ENCODE results near the gene PDCD4. TPM values are rescaled to one million over a fixed set of nuclear protein-coding genes. Genes with fewer than 3 reads are reported as not detected.

Gene PDCD4
- total RNA-seq, 1 experiment from 2014 or later = 19.4 TPM

- H3F3A ChIP-seq (ENCODE audit: low read length, unreplicated experiment) = no peaks in the 10 kb centered on the region
- H3K4me1 ChIP-seq (ENCODE audit: insufficient read depth, low read length) = peaks cover 9% of the 10 kb centered on the region
- ChIA-PET POLR2A (ENCODE audit: unreplicated experiment) (no interaction called here), CTCF (no interaction called here)
- no peak overlapping the region for H3K4me2 ChIP-seq (ENCODE audit: low read length)
- ATAC-seq = no peak
- H3K36me3 ChIP-seq (ENCODE audit: low read depth, low read length) = no peaks in the 10 kb centered on the region
- H3K9me2 ChIP-seq (replicated peaks; ENCODE audit: low read length) = no peaks in the 10 kb centered on the region
- no peak for DNase-seq
- H3K27me3 ChIP-seq (ENCODE audit: low read length) = no peaks in the 10 kb centered on the region
- H3K9me3 ChIP-seq (ENCODE audit: low read length) = no peaks in the 10 kb centered on the region
- no TSS peak for BruUV-seq (replicated peaks)
- no peak overlapping the region for H2AFZ ChIP-seq (ENCODE audit: low read length)
- no peak overlapping the region for H3K27ac ChIP-seq (ENCODE audit: low read length)
- H4K20me1 ChIP-seq (ENCODE audit: low read length) = no peaks in the 10 kb centered on the region
- intact Hi-C loops (cut with micrococcal nuclease) = no loop called here
- no peak overlapping the region for H3K4me3 ChIP-seq (ENCODE audit: low read length)
- no peaks in the 10 kb centered on the region for H3K79me2 ChIP-seq (ENCODE audit: low read length)
- TF ChIP-seq CTCF (conservative IDR thresholded peaks at IDR 0.05; ENCODE audit: low read depth, low read length) (no peak), EZH2phosphoT487 (IDR thresholded peaks at IDR 0.05; ENCODE audit: borderline replicate concordance, low read length) (no peak), EZH2 (IDR thresholded peaks at IDR 0.05; ENCODE audit: low read length, unreplicated experiment) (no peak)
- H3K9ac ChIP-seq (ENCODE audit: low read length) = no peak overlapping the region
Measured at GRCh38 chr10:110825508-110825907, 46.2 kb upstream of the PDCD4 start.

GRCh38 chr10:110827410-110827809, 44.3 kb upstream of the PDCD4 start:
- Histone ChIP-seq H3K9ac (ENCODE audit: low read length) (no peak overlapping the region), H3K9me3 (ENCODE audit: low read length) (no peaks in the 10 kb centered on the region), H3F3A (ENCODE audit: low read length, unreplicated experiment) (no peaks in the 10 kb centered on the region), H3K9me2 (replicated peaks; ENCODE audit: low read length) (no peaks in the 10 kb centered on the region), H2AFZ (ENCODE audit: low read length) (no peak overlapping the region), H4K20me1 (ENCODE audit: low read length) (no peaks in the 10 kb centered on the region), H3K4me2 (ENCODE audit: low read length) (no peak overlapping the region), H3K4me3 (ENCODE audit: low read length) (no peak overlapping the region), H3K36me3 (ENCODE audit: low read depth, low read length) (no peaks in the 10 kb centered on the region), H3K27me3 (ENCODE audit: low read length) (no peaks in the 10 kb centered on the region), H3K4me1 (ENCODE audit: insufficient read depth, low read length) (peaks cover 9% of the 10 kb centered on the region), H3K79me2 (ENCODE audit: low read length) (no peaks in the 10 kb centered on the region), H3K27ac (ENCODE audit: low read length) (no peak overlapping the region)
- DNase-seq (peak; percentile 64), ATAC-seq (no peak; the same call in 1 of the 2 replicates)
- no TSS peak for BruUV-seq (replicated peaks)
- POLR2A ChIA-PET (ENCODE audit: unreplicated experiment) = no interaction called here
- CTCF ChIA-PET = no interaction called here
- intact Hi-C loops (cut with micrococcal nuclease) = no loop called here
- no peak for TF ChIP-seq EZH2 (IDR thresholded peaks at IDR 0.05; ENCODE audit: low read length, unreplicated experiment)
- TF ChIP-seq EZH2phosphoT487 (IDR thresholded peaks at IDR 0.05; ENCODE audit: borderline replicate concordance, low read length) = no peak
- TF ChIP-seq CTCF (conservative IDR thresholded peaks at IDR 0.05; ENCODE audit: low read depth, low read length) = no peak

GRCh38 chr10:110827875-110828274, 43.9 kb upstream of the PDCD4 start:
- BruUV-seq (replicated peaks) = no TSS peak
- Histone ChIP-seq H3K9me3 (ENCODE audit: low read length) (no peaks in the 10 kb centered on the region), H3K9ac (ENCODE audit: low read length) (no peak overlapping the region), H3K9me2 (replicated peaks; ENCODE audit: low read length) (no peaks in the 10 kb centered on the region), H3K4me2 (ENCODE audit: low read length) (no peak overlapping the region), H3F3A (ENCODE audit: low read length, unreplicated experiment) (no peaks in the 10 kb centered on the region), H3K27ac (ENCODE audit: low read length) (no peak overlapping the region), H3K36me3 (ENCODE audit: low read depth, low read length) (no peaks in the 10 kb centered on the region), H3K27me3 (ENCODE audit: low read length) (no peaks in the 10 kb centered on the region), H3K79me2 (ENCODE audit: low read length) (no peaks in the 10 kb centered on the region), H4K20me1 (ENCODE audit: low read length) (no peaks in the 10 kb centered on the region), H3K4me1 (ENCODE audit: insufficient read depth, low read length) (peaks cover 9% of the 10 kb centered on the region), H2AFZ (ENCODE audit: low read length) (no peak overlapping the region), H3K4me3 (ENCODE audit: low read length) (no peak overlapping the region)
- no peak for TF ChIP-seq EZH2phosphoT487 (IDR thresholded peaks at IDR 0.05; ENCODE audit: borderline replicate concordance, low read length)
- no peak for TF ChIP-seq CTCF (conservative IDR thresholded peaks at IDR 0.05; ENCODE audit: low read depth, low read length)
- no peak for TF ChIP-seq EZH2 (IDR thresholded peaks at IDR 0.05; ENCODE audit: low read length, unreplicated experiment)
- CTCF ChIA-PET = no interaction called here
- DNase-seq = no peak
- POLR2A ChIA-PET (ENCODE audit: unreplicated experiment) = interaction anchor here (0.6 kb wide), 1 partner anchor 73 kb away, joined by 4 read pairs; no protein-coding TSS in a partner anchor
- ATAC-seq = no peak
- intact Hi-C loops (cut with micrococcal nuclease) = no loop called here
